BLaER1 (cell line): ENCODE results near the gene MRO.

ENCODE experiments used
- H3K27ac ChIP-seq: shearing (Covaris generic); formaldehyde crosslinking; 2 replicates; pipeline ENCODE4 v1.8.1; 2022
- H3K27me3 ChIP-seq: shearing (Covaris generic); formaldehyde crosslinking; 2 replicates; pipeline ENCODE4 v1.8.1; 2022
- H3K36me3 ChIP-seq: shearing (Covaris generic); formaldehyde crosslinking; 2 replicates; pipeline ENCODE4 v1.8.1; 2022
- H3K4me1 ChIP-seq: shearing (Covaris generic); formaldehyde crosslinking; 2 replicates; pipeline ENCODE4 v1.8.1; 2022
- H3K4me2 ChIP-seq: shearing (Covaris generic); formaldehyde crosslinking; 2 replicates; pipeline ENCODE4 v1.8.1; 2022
- H3K4me3 ChIP-seq: shearing (Covaris generic); formaldehyde crosslinking; 2 replicates; pipeline ENCODE4 v1.8.1; 2022
- H3K9ac ChIP-seq: shearing (Covaris generic); formaldehyde crosslinking; 2 replicates; pipeline ENCODE4 v1.8.1; 2022
- H3K9me3 ChIP-seq: shearing (Covaris generic); formaldehyde crosslinking; 2 replicates; pipeline ENCODE4 v1.8.1; 2022
- H4K20me1 ChIP-seq: shearing (Covaris generic); formaldehyde crosslinking; 2 replicates; pipeline ENCODE4 v1.8.1; 2022
- Cebpa-rat ChIP-seq: shearing (Covaris generic); IDR thresholded peaks from 2 replicates; pipeline ENCODE4 v1.8.1; 2022

MRO gene

GRCh38 chr18:50855976-50856757, 36.4 kb upstream of the MRO start:
- no peak overlapping the region for H3K4me3 ChIP-seq
- no peak overlapping the region for H3K27ac ChIP-seq
- H3K9ac ChIP-seq = no peak overlapping the region
- no peaks in the 10 kb centered on the region for H3K27me3 ChIP-seq
- H3K36me3 ChIP-seq = no peaks in the 10 kb centered on the region
- 0 out of 2 replicates have a peak, but pooled peaks cover 6% of the 10 kb centered on the region for H3K4me1 ChIP-seq
- H3K9me3 ChIP-seq = no peaks in the 10 kb centered on the region
- no peak for TF ChIP-seq Cebpa-rat
- no peaks in the 10 kb centered on the region for H4K20me1 ChIP-seq
- no peak overlapping the region for H3K4me2 ChIP-seq

GRCh38 chr18:50853863-50854271, 34.1 kb upstream of the MRO start:
- Histone ChIP-seq H3K27ac (no peak overlapping the region), H4K20me1 (no peaks in the 10 kb centered on the region), H3K36me3 (no peaks in the 10 kb centered on the region), H3K27me3 (no peaks in the 10 kb centered on the region), H3K9me3 (no peaks in the 10 kb centered on the region), H3K4me1 (0 out of 2 replicates have a peak, but pooled peaks cover 6% of the 10 kb centered on the region), H3K4me3 (no peak overlapping the region), H3K4me2 (no peak overlapping the region), H3K9ac (no peak overlapping the region)
- no peak for TF ChIP-seq Cebpa-rat

- no peak overlapping the region for H3K4me2 ChIP-seq
- no peak for TF ChIP-seq Cebpa-rat
These were observed 30.7 kb upstream of the MRO start for GRCh38 chr18:50850307-50851065.

GRCh38 chr18:50849419-50849821, 29.6 kb upstream of the MRO start:
- no peaks in the 10 kb centered on the region for H3K4me1 ChIP-seq
- H3K9ac ChIP-seq = no peak overlapping the region
- H3K9me3 ChIP-seq = no peaks in the 10 kb centered on the region
- H3K36me3 ChIP-seq = no peaks in the 10 kb centered on the region
- no peak overlapping the region for H3K27ac ChIP-seq
- H3K4me2 ChIP-seq = no peak overlapping the region
- no peaks in the 10 kb centered on the region for H3K27me3 ChIP-seq
- no peak for TF ChIP-seq Cebpa-rat
- H3K4me3 ChIP-seq = no peak overlapping the region
- no peaks in the 10 kb centered on the region for H4K20me1 ChIP-seq

More at GRCh38 chr18:50850307-50851065, 30.7 kb upstream of the MRO start:
- Histone ChIP-seq H3K4me3 (no peak overlapping the region), H3K4me1 (no peaks in the 10 kb centered on the region), H3K27ac (no peak overlapping the region), H3K27me3 (no peaks in the 10 kb centered on the region), H3K36me3 (no peaks in the 10 kb centered on the region), H3K9ac (no peak overlapping the region), H3K9me3 (no peaks in the 10 kb centered on the region), H4K20me1 (no peaks in the 10 kb centered on the region)

- no peak overlapping the region for H3K4me3 ChIP-seq
- no peaks in the 10 kb centered on the region for H3K27me3 ChIP-seq
- H3K27ac ChIP-seq = no peak overlapping the region
- H3K36me3 ChIP-seq = no peaks in the 10 kb centered on the region
- H3K9ac ChIP-seq = no peak overlapping the region
- no peaks in the 10 kb centered on the region for H4K20me1 ChIP-seq
- no peak for TF ChIP-seq Cebpa-rat
- H3K4me2 ChIP-seq = no peak overlapping the region
- no peaks in the 10 kb centered on the region for H3K4me1 ChIP-seq
- H3K9me3 ChIP-seq = no peaks in the 10 kb centered on the region
These were observed 29.2 kb upstream of the MRO start for GRCh38 chr18:50848991-50849390.

GRCh38 chr18:50848061-50848551, 28.3 kb upstream of the MRO start:
- no peak overlapping the region for H3K4me3 ChIP-seq
- no peak overlapping the region for H3K27ac ChIP-seq
- H3K4me1 ChIP-seq = no peaks in the 10 kb centered on the region
- no peak overlapping the region for H3K9ac ChIP-seq
- H3K9me3 ChIP-seq = no peaks in the 10 kb centered on the region
- H3K4me2 ChIP-seq = no peak overlapping the region
- H3K27me3 ChIP-seq = no peaks in the 10 kb centered on the region
- H4K20me1 ChIP-seq = no peaks in the 10 kb centered on the region
- no peak for TF ChIP-seq Cebpa-rat
- no peaks in the 10 kb centered on the region for H3K36me3 ChIP-seq

GRCh38 chr18:50847192-50847591, 27.4 kb upstream of the MRO start:
- Histone ChIP-seq H3K4me2 (no peak overlapping the region), H3K9ac (no peak overlapping the region), H3K27ac (no peak overlapping the region)

GRCh38 chr18:50844960-50845359, 25.1 kb upstream of the MRO start:
- Histone ChIP-seq H3K4me1 (no peaks in the 10 kb centered on the region), H3K4me2 (no peak overlapping the region), H3K4me3 (no peak overlapping the region), H3K36me3 (no peaks in the 10 kb centered on the region), H3K27ac (no peak overlapping the region), H3K27me3 (no peaks in the 10 kb centered on the region), H3K9ac (no peak overlapping the region), H4K20me1 (no peaks in the 10 kb centered on the region), H3K9me3 (no peaks in the 10 kb centered on the region)
- TF ChIP-seq Cebpa-rat = no peak

More at GRCh38 chr18:50847192-50847591, 27.4 kb upstream of the MRO start:
- Histone ChIP-seq H3K36me3 (no peaks in the 10 kb centered on the region), H3K9me3 (no peaks in the 10 kb centered on the region), H3K4me1 (no peaks in the 10 kb centered on the region), H4K20me1 (no peaks in the 10 kb centered on the region), H3K27me3 (no peaks in the 10 kb centered on the region), H3K4me3 (no peak overlapping the region)
- TF ChIP-seq Cebpa-rat = no peak

GRCh38 chr18:50844554-50844953, 24.7 kb upstream of the MRO start:
- Histone ChIP-seq H3K27ac (no peak overlapping the region), H3K9me3 (no peaks in the 10 kb centered on the region), H3K9ac (no peak overlapping the region), H3K4me2 (no peak overlapping the region), H3K36me3 (no peaks in the 10 kb centered on the region), H3K4me3 (no peak overlapping the region), H3K27me3 (no peaks in the 10 kb centered on the region), H4K20me1 (no peaks in the 10 kb centered on the region), H3K4me1 (no peaks in the 10 kb centered on the region)
- TF ChIP-seq Cebpa-rat = no peak

- no peak for TF ChIP-seq Cebpa-rat
These were observed 23.0 kb upstream of the MRO start for GRCh38 chr18:50842846-50843245.

More at GRCh38 chr18:50842846-50843245, 23.0 kb upstream of the MRO start:
- Histone ChIP-seq H3K27ac (no peak overlapping the region), H3K4me1 (no peaks in the 10 kb centered on the region), H3K36me3 (no peaks in the 10 kb centered on the region), H3K9me3 (no peaks in the 10 kb centered on the region), H3K4me3 (no peak overlapping the region), H3K4me2 (no peak overlapping the region), H3K27me3 (no peaks in the 10 kb centered on the region), H3K9ac (no peak overlapping the region), H4K20me1 (no peaks in the 10 kb centered on the region)
